A549 (cell line): Measurements from ENCODE around the gene MVP. TPM values are rescaled to one million over a fixed set of nuclear protein-coding genes. Genes with fewer than 3 reads are reported as not detected.
"Not testable (repeated sequence)": the region's sequence is repeated elsewhere in the genome, so short reads cannot be mapped to it uniquely, and the experiment has no call there.

Experiments
- ATAC-seq, 2 experiments: fragments of 200-7000 bp in 1 of 2; fragments of >200 bp in 1 of 2; cut with Nextera tagmentation in 1 of 2; cut with Tn5 transposase in 1 of 2; 3 replicates each; pipeline versions ENCODE4 v1.8.0 to v1.9.1; 2018 to 2020; ENCODE audit warnings: mild to moderate bottlenecking in 1 of 2, moderate library complexity in 1 of 2
- CTCF ChIA-PET: fragments of 300-600 bp; sonication (Branson Sonifier 250); formaldehyde crosslinking; extraction: SDS; loops from one replicate; lab custom pipeline; 2021; ENCODE audit warnings: antibody characterized with exemption, inconsistent platforms; lab: Yijun Ruan, JAX
- POLR2A ChIA-PET: fragments of 350-600 bp; formaldehyde crosslinking; extraction: SDS; loops from one replicate; lab custom pipeline; 2021; ENCODE audit warnings: antibody characterized with exemption, inconsistent platforms; lab: Yijun Ruan, JAX
- DNase-seq, 2 experiments: peaks; one replicate each; pipeline versions ENCODE4 v3.0.0 to v3.0.0-alpha.2; 2011 to 2016; ENCODE audit warnings: low read depth in 1 of 2, low spot score in 1 of 2
- FAIRE-seq: peaks from 2 replicates; lab custom pipeline; 2011; peaks lifted over from hg19 to GRCh38; lab: Jason Lieb, UNC
- H3K27ac ChIP-seq, 2 experiments: fragments of >200 bp; sonication (Bioruptor Twin); formaldehyde crosslinking; 3 replicates each; pipeline ENCODE4 v1.5.1; 2016 to 2017
- H3K4me1 ChIP-seq: fragments of >200 bp; sonication (Bioruptor Twin); formaldehyde crosslinking; 3 replicates; pipeline ENCODE4 v1.6.1; 2016
- H3K4me2 ChIP-seq: fragments of >200 bp; sonication (Bioruptor Twin); formaldehyde crosslinking; 3 replicates; pipeline ENCODE4 v1.6.1; 2016
- H3K4me3 ChIP-seq: fragments of >200 bp; sonication (Bioruptor Twin); formaldehyde crosslinking; 3 replicates; pipeline ENCODE4 v1.5.1; 2016
- H3K9me3 ChIP-seq: fragments of >200 bp; sonication (Bioruptor Twin); formaldehyde crosslinking; 3 replicates; pipeline ENCODE4 v1.6.1; 2016
- CBX8 ChIP-seq: fragments of 200-600 bp; sonication (generic); IDR thresholded peaks from 2 replicates; pipeline ENCODE4 v1.6.1; 2016
- EHF ChIP-seq: fragments of 250-450 bp; sonication (Bioruptor Pico); IDR thresholded peaks from 2 replicates; pipeline ENCODE4 v1.5.0; 2020; ENCODE audit warnings: mild to moderate bottlenecking
- EHMT2 ChIP-seq: fragments of 200-600 bp; sonication (generic); IDR thresholded peaks from 2 replicates; pipeline ENCODE4 v1.6.1; 2016; ENCODE audit warnings: antibody characterized with exemption, low read depth, mild to moderate bottlenecking, moderate library complexity
- EP300 ChIP-seq, 2 experiments: fragments of >200 bp; sonication (Bioruptor Twin); formaldehyde crosslinking; IDR thresholded peaks; 2 replicates in 1 of 2; 3 replicates in 1 of 2; pipeline ENCODE4 v1.6.1; 2016 to 2017
- FOSL2 ChIP-seq, 2 experiments: fragments of 450-650 bp in 1 of 2; fragments of >200 bp in 1 of 2; sonication (Bioruptor Twin) in 1 of 2; formaldehyde crosslinking; IDR thresholded peaks; 2 replicates each; pipeline versions ENCODE4 v1.5.0 to v1.6.1; 2016 to 2020; ENCODE audit warnings: mild to moderate bottlenecking in 1 of 2, moderate library complexity in 1 of 2
- GATA3 ChIP-seq: IDR thresholded peaks from 2 replicates; pipeline ENCODE4 v1.6.1; 2012; ENCODE audit warnings: borderline replicate concordance
- HDAC2 ChIP-seq: fragments of 200-600 bp; sonication (generic); IDR thresholded peaks from 2 replicates; pipeline ENCODE4 v1.6.1; 2016
- HOXA7 ChIP-seq: fragments of 250-450 bp; sonication (Bioruptor Pico); IDR thresholded peaks from 2 replicates; pipeline ENCODE4 v1.5.0; 2020; ENCODE audit warnings: mild to moderate bottlenecking, moderate library complexity
- NFE2L2 ChIP-seq: fragments of 150-350 bp; conservative IDR thresholded peaks from 2 replicates; pipeline ENCODE4 v1.6.1; 2014; ENCODE audit warnings: low read length
- NR3C1 ChIP-seq: fragments of >200 bp; sonication (Bioruptor Twin); formaldehyde crosslinking; IDR thresholded peaks from 3 replicates; pipeline ENCODE4 v1.6.1; 2017
- POLR2AphosphoS2 ChIP-seq: conservative IDR thresholded peaks from 2 replicates; pipeline ENCODE4 v1.6.1; 2012; ENCODE audit warnings: low read length, improper control_type of control experiment, inconsistent platforms
- TP53 ChIP-seq: fragments of 250-450 bp; sonication (Bioruptor Pico); IDR thresholded peaks from 2 replicates; pipeline ENCODE4 v1.5.0; 2021; ENCODE audit warnings: mild to moderate bottlenecking, moderate library complexity
- ZNF302 ChIP-seq: fragments of 250-450 bp; sonication (Bioruptor Pico); IDR thresholded peaks from 2 replicates; pipeline ENCODE4 v1.9.0; 2021; ENCODE audit warnings: inconsistent platforms, mild to moderate bottlenecking, moderate library complexity
- WGBS: methylation state at CpG from one replicate; pipeline ENCODE4 v1.1.6; 2017; ENCODE audit errors: missing lambda C conversion rate; 5-methylcytosine and 5-hydroxymethylcytosine counted together
- polyA plus RNA-seq, 4 experiments: library from polyadenylated mRNA; depleted of rRNA in 3 of 4; stranded (reverse); fragments of >200 nt; fragmentation: RNase III in 1 of 4; extraction: RNeasy Plus Mini Kit Qiagen cat#74134 plus additional on column Dnase treatment in 1 of 4; gene quantifications; 2 replicates in 3 of 4; 3 replicates in 1 of 4; pipeline ENCODE4 v1.2.3, GENCODE V29; 2011 to 2017
- TF ChIP-seq, protein P1 (sequence below): fragments of 450-650 bp; IDR thresholded peaks from 2 replicates; pipeline ENCODE4 v1.6.1; 2014; ENCODE audit warnings: antibody characterized with exemption
- TF ChIP-seq, protein P2 (sequence below): fragments of 250-450 bp; sonication (Bioruptor Pico); IDR thresholded peaks from 2 replicates; pipeline ENCODE4 v1.5.0; 2020; ENCODE audit warnings: low read depth, mild to moderate bottlenecking, moderate library complexity
- TF ChIP-seq, protein P3 (sequence below): fragments of 150-350 bp; IDR thresholded peaks from 2 replicates; pipeline ENCODE4 v1.6.1; 2014; ENCODE audit warnings: low read depth, mild to moderate bottlenecking, low read length
- TF ChIP-seq, protein P4 (sequence below): IDR thresholded peaks from 2 replicates; pipeline ENCODE4 v1.6.1; 2012
- TF ChIP-seq, protein P5 (sequence below): fragments of 200-600 bp; sonication (generic); IDR thresholded peaks from 2 replicates; pipeline ENCODE4 v1.6.1; 2016; ENCODE audit warnings: antibody characterized with exemption, mild to moderate bottlenecking, moderate library complexity

Gene MVP
- polyA plus RNA-seq, 2 of the 4 experiments (the other 2 are of a cell fraction), result 73.3 to 106 TPM

DNA sequence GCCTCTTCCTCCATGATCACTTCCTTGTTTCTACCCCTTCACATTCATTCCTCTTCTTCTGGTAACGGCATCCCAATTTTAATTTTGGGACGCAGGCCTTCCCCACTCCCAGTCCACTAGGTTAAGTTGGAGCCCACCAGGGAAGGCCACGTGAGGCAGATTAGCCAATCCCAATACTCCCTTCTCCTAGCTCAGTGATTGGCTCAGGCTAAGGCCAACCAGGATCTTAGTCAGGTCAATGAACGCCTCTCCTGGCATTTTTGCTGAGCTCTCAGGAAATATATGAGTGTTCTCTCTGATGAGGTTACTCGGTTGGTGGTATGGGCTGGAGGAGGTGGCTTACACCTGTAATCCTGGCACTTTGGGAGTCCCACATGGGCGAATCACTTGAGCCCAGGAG lies 63.7 kb downstream of the MVP start:
- Histone ChIP-seq H3K4me1 (no peaks in the 10 kb centered on the region), H3K4me2 (no peak overlapping the region), H3K27ac (no peak overlapping the region), H3K9me3 (no peaks in the 10 kb centered on the region), H3K4me3 (no peak overlapping the region)
- no peak for FAIRE-seq
- no peak for ATAC-seq
- no peak for DNase-seq
- POLR2A ChIA-PET, result no interaction called here
- 84% methylated on average over 6 of the region's 6 CpGs for WGBS
- TF ChIP-seq, protein P1, sequence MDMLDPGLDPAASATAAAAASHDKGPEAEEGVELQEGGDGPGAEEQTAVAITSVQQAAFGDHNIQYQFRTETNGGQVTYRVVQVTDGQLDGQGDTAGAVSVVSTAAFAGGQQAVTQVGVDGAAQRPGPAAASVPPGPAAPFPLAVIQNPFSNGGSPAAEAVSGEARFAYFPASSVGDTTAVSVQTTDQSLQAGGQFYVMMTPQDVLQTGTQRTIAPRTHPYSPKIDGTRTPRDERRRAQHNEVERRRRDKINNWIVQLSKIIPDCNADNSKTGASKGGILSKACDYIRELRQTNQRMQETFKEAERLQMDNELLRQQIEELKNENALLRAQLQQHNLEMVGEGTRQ, result peak; percentile 39; the same call in 1 of the 2 replicates
- no peak for TF ChIP-seq GATA3
- CTCF ChIA-PET, result interaction anchor here (0.6 to 3.7 kb wide), 5 partner anchors 12 to 148 kb away, joined by 3 to 9 read pairs (median 4); partner anchors contain the start of genes CDIPT and TLCD3B

DNA sequence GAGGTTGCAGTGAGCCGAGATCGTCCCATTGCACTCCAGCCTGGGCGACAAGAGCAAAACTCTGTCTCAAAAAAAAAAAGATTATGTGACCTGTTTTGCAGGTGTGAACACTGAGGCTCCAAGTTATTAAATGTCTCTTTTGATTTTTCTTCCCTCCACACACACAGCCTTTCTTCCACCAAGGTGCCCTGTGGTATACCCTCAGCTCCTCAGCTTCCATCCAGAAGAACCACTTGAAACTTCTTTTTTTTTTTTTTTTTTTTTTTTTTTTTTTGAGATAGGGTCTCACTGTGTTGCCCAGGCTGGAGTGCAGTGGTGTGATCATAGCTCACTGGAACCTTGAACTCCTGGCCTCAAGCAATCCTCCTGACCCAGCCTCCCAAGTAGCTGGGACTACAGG lies 69.1 kb downstream of the MVP start:
- H3K4me1 ChIP-seq, POLR2A ChIA-PET, FAIRE-seq, H3K4me3 ChIP-seq, H3K9me3 ChIP-seq, H3K4me2 ChIP-seq, H3K27ac ChIP-seq, ATAC-seq, DNase-seq: not testable (repeated sequence)
- 88% methylated on average over 3 of the region's 3 CpGs for WGBS
- CTCF ChIA-PET, result interaction anchor here (0.6 to 2.3 kb wide), 6 partner anchors 10 to 1892 kb away, joined by 3 to 7 read pairs (median 4); partner anchors contain the start of gene SEZ6L2

DNA sequence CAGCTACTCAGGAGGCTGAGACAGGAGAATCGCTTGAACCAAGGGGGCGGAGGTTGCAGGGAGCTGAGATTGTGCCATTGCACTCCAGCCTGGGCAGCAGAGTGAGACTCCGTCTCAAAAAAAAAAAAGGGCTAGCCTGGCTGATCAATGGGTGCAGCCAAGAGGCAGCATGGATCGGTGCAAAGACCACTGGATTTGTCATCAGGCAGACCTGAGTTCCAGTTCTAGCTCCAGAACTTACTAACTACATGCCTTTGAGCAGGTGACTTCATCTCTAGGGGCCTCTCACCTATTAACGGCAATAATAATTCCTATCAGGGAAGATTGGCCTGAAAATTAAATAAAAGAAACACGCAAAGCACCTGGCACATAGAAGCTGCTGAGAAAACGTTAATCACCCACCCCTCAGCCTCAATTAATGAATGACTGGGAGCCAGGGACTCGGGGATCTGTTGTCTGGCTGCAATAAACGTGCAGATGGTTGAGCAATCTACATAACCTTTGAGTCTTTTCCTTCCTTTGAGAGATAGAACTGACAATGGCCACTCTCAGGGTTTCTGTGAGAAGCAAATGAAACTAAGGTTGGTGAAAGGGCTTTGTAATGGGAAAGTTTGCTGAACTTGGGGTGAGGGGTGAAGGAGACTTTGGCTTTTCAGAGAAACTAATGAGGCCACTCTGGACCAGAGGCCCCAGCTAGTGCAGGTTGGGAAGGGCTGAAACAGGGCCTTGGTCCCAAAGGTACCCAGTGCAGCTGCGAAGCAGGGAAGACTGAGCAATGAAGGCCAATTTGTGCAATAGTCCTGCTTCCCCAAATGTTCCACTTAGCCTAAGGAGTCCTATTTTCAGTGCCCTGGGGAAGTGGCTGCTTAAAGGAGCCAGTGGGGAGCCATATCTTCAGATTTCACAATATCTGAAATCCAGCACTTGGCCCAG lies 71.5 kb downstream of the MVP start:
- no peaks in the 10 kb centered on the region for H3K9me3 ChIP-seq

More for the DNA sequence above, 71.5 kb downstream of the MVP start:
- TF ChIP-seq, protein P1, result no peak
- TF ChIP-seq POLR2AphosphoS2 (no peak), NFE2L2 (no peak), EHF (CRISPR knock-in tag) (no peak), GATA3 (no peak), ZNF302 (CRISPR knock-in tag) (no peak), FOSL2 (IDR thresholded peaks at IDR 0.05) (no peak), FOSL2 (CRISPR knock-in tag; IDR thresholded peaks at IDR 0.05) (no peak), CBX8 (no peak), EP300 (IDR thresholded peaks at IDR 0.05) (no peak), EHMT2 (no peak), HOXA7 (CRISPR knock-in tag) (no peak), HDAC2 (no peak), TP53 (no peak), NR3C1 (no peak)
- TF ChIP-seq, protein P2, sequence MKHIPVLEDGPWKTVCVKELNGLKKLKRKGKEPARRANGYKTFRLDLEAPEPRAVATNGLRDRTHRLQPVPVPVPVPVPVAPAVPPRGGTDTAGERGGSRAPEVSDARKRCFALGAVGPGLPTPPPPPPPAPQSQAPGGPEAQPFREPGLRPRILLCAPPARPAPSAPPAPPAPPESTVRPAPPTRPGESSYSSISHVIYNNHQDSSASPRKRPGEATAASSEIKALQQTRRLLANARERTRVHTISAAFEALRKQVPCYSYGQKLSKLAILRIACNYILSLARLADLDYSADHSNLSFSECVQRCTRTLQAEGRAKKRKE (CRISPR knock-in tag), result no peak
- TF ChIP-seq, protein P3, sequence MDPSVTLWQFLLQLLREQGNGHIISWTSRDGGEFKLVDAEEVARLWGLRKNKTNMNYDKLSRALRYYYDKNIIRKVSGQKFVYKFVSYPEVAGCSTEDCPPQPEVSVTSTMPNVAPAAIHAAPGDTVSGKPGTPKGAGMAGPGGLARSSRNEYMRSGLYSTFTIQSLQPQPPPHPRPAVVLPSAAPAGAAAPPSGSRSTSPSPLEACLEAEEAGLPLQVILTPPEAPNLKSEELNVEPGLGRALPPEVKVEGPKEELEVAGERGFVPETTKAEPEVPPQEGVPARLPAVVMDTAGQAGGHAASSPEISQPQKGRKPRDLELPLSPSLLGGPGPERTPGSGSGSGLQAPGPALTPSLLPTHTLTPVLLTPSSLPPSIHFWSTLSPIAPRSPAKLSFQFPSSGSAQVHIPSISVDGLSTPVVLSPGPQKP, result no peak
- TF ChIP-seq, protein P4, sequence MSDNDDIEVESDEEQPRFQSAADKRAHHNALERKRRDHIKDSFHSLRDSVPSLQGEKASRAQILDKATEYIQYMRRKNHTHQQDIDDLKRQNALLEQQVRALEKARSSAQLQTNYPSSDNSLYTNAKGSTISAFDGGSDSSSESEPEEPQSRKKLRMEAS, result no peak
- TF ChIP-seq, protein P5, sequence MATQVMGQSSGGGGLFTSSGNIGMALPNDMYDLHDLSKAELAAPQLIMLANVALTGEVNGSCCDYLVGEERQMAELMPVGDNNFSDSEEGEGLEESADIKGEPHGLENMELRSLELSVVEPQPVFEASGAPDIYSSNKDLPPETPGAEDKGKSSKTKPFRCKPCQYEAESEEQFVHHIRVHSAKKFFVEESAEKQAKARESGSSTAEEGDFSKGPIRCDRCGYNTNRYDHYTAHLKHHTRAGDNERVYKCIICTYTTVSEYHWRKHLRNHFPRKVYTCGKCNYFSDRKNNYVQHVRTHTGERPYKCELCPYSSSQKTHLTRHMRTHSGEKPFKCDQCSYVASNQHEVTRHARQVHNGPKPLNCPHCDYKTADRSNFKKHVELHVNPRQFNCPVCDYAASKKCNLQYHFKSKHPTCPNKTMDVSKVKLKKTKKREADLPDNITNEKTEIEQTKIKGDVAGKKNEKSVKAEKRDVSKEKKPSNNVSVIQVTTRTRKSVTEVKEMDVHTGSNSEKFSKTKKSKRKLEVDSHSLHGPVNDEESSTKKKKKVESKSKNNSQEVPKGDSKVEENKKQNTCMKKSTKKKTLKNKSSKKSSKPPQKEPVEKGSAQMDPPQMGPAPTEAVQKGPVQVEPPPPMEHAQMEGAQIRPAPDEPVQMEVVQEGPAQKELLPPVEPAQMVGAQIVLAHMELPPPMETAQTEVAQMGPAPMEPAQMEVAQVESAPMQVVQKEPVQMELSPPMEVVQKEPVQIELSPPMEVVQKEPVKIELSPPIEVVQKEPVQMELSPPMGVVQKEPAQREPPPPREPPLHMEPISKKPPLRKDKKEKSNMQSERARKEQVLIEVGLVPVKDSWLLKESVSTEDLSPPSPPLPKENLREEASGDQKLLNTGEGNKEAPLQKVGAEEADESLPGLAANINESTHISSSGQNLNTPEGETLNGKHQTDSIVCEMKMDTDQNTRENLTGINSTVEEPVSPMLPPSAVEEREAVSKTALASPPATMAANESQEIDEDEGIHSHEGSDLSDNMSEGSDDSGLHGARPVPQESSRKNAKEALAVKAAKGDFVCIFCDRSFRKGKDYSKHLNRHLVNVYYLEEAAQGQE, result no peak
- TF ChIP-seq, all 56 proteins: peak for 0
- Histone ChIP-seq H3K4me2 (no peak overlapping the region), H3K4me3 (no peak overlapping the region), H3K4me1 (no peaks in the 10 kb centered on the region), H3K27ac (no peak overlapping the region)
- CTCF ChIA-PET, result interaction anchor here (0.5 to 1.2 kb wide), 4 partner anchors 9 to 98 kb away, joined by 3 read pairs; partner anchors contain the start of gene ASPHD1
- ATAC-seq (peak; percentile 20 to 44; a peak in 2 of 6 replicates), FAIRE-seq (no peak), DNase-seq (no peak)
- POLR2A ChIA-PET, result no interaction called here
- WGBS, result 69% methylated on average over 10 of the region's 10 CpGs
